ENCODE results near the gene ERC2.

The ERC2 gene

GRCh38 chr3:56456117-56456516 is 12.2 kb downstream of the ERC2 start:
- Histone ChIP-seq H3K9me2 (replicated peaks; ENCODE audit: insufficient read depth, low read length) (no peaks in the 10 kb centered on the region; the same call in 1 of the 2 replicates), H2AFZ (ENCODE audit: low read depth, low read length, severe bottlenecking) (no peak overlapping the region), H3K9ac (ENCODE audit: low read length) (no peak overlapping the region), H3K27ac (ENCODE audit: low read depth, low read length) (no peak overlapping the region), H3F3A (ENCODE audit: insufficient read depth) (no peaks in the 10 kb centered on the region), H4K20me1 (ENCODE audit: low read depth, low read length) (no peaks in the 10 kb centered on the region), H3K36me3 (ENCODE audit: low read length) (no peaks in the 10 kb centered on the region), H3K27me3 (ENCODE audit: low read length) (no peaks in the 10 kb centered on the region), H3K4me3 (ENCODE audit: insufficient read depth, low read length, poor library complexity, severe bottlenecking) (no peak overlapping the region), H3K9me3 (ENCODE audit: insufficient read depth, low read length) (no peaks in the 10 kb centered on the region), H3K79me2 (ENCODE audit: insufficient read depth, low read length) (no peaks in the 10 kb centered on the region), H3K4me2 (ENCODE audit: low read depth, low read length, poor library complexity, severe bottlenecking) (no peak overlapping the region)
- TF ChIP-seq EZH2phosphoT487 (conservative IDR thresholded peaks at IDR 0.05; ENCODE audit: low read length) = no peak
- TF ChIP-seq, protein P1, sequence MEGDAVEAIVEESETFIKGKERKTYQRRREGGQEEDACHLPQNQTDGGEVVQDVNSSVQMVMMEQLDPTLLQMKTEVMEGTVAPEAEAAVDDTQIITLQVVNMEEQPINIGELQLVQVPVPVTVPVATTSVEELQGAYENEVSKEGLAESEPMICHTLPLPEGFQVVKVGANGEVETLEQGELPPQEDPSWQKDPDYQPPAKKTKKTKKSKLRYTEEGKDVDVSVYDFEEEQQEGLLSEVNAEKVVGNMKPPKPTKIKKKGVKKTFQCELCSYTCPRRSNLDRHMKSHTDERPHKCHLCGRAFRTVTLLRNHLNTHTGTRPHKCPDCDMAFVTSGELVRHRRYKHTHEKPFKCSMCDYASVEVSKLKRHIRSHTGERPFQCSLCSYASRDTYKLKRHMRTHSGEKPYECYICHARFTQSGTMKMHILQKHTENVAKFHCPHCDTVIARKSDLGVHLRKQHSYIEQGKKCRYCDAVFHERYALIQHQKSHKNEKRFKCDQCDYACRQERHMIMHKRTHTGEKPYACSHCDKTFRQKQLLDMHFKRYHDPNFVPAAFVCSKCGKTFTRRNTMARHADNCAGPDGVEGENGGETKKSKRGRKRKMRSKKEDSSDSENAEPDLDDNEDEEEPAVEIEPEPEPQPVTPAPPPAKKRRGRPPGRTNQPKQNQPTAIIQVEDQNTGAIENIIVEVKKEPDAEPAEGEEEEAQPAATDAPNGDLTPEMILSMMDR (IDR thresholded peaks at IDR 0.05; ENCODE audit: insufficient read depth, low read length, poor library complexity, severe bottlenecking) = no peak

DNA sequence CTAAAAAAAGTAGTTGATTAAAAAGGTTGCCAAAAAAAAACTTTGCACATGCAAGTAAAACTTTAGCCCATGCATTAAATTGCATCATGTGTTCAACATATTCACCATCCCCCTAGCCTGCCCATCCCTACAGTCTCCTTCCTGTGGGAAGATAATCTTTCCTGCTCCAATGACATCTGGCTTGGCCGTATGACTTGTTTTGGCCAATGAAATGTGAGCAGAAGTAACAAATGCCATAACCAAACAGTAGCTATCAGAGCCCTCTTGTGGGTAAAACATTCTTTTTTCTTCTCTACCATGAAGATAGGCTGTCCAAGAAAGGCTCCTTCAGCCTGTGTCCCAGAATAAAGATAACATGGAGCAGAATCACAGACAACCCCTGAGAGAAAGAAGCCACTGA is 15.3 kb downstream of the ERC2 start:
- Histone ChIP-seq H3K4me3 (ENCODE audit: insufficient read depth, low read length, poor library complexity, severe bottlenecking) (no peak overlapping the region), H3K9me3 (ENCODE audit: insufficient read depth, low read length) (no peaks in the 10 kb centered on the region), H4K20me1 (ENCODE audit: low read depth, low read length) (no peaks in the 10 kb centered on the region), H3K9ac (ENCODE audit: low read length) (no peak overlapping the region), H3K27me3 (ENCODE audit: low read length) (no peaks in the 10 kb centered on the region), H3K36me3 (ENCODE audit: low read length) (no peaks in the 10 kb centered on the region), H3K4me2 (ENCODE audit: low read depth, low read length, poor library complexity, severe bottlenecking) (no peak overlapping the region), H2AFZ (ENCODE audit: low read depth, low read length, severe bottlenecking) (no peak overlapping the region), H3F3A (ENCODE audit: insufficient read depth) (no peaks in the 10 kb centered on the region), H3K9me2 (replicated peaks; ENCODE audit: insufficient read depth, low read length) (no peaks in the 10 kb centered on the region; the same call in 1 of the 2 replicates), H3K27ac (ENCODE audit: low read depth, low read length) (no peak overlapping the region), H3K79me2 (ENCODE audit: insufficient read depth, low read length) (no peaks in the 10 kb centered on the region)
- no peak for TF ChIP-seq EZH2phosphoT487 (conservative IDR thresholded peaks at IDR 0.05; ENCODE audit: low read length)
- TF ChIP-seq, protein P1 (IDR thresholded peaks at IDR 0.05; ENCODE audit: insufficient read depth, low read length, poor library complexity, severe bottlenecking) = no peak

GRCh38 chr3:56452085-56452484 is 16.2 kb downstream of the ERC2 start:
- Histone ChIP-seq H3K27ac (ENCODE audit: low read depth, low read length) (no peak overlapping the region), H3F3A (ENCODE audit: insufficient read depth) (no peaks in the 10 kb centered on the region), H3K36me3 (ENCODE audit: low read length) (no peaks in the 10 kb centered on the region), H3K4me2 (ENCODE audit: low read depth, low read length, poor library complexity, severe bottlenecking) (no peak overlapping the region), H3K4me3 (ENCODE audit: insufficient read depth, low read length, poor library complexity, severe bottlenecking) (no peak overlapping the region), H3K79me2 (ENCODE audit: insufficient read depth, low read length) (no peaks in the 10 kb centered on the region), H3K27me3 (ENCODE audit: low read length) (no peaks in the 10 kb centered on the region), H3K9me2 (replicated peaks; ENCODE audit: insufficient read depth, low read length) (no peaks in the 10 kb centered on the region; the same call in 1 of the 2 replicates), H3K9ac (ENCODE audit: low read length) (no peak overlapping the region), H2AFZ (ENCODE audit: low read depth, low read length, severe bottlenecking) (no peak overlapping the region), H4K20me1 (ENCODE audit: low read depth, low read length) (no peaks in the 10 kb centered on the region), H3K9me3 (ENCODE audit: insufficient read depth, low read length) (no peaks in the 10 kb centered on the region)
- TF ChIP-seq, protein P1 (IDR thresholded peaks at IDR 0.05; ENCODE audit: insufficient read depth, low read length, poor library complexity, severe bottlenecking) = no peak
- no peak for TF ChIP-seq EZH2phosphoT487 (conservative IDR thresholded peaks at IDR 0.05; ENCODE audit: low read length)

All from SU-DHL-6 (cell line).